GM23338 (cell line): Measurements from ENCODE around the gene TOM1.

ENCODE experiments used
- CREB1 ChIP-seq: fragments of 250-450 bp; sonication (Bioruptor Pico); IDR thresholded peaks from 2 replicates; pipeline ENCODE4 v1.5.0; 2020; ENCODE audit warnings: low read depth, mild to moderate bottlenecking, moderate library complexity
- EZH2 ChIP-seq: fragments of 200-600 bp; sonication (generic); IDR thresholded peaks from one replicate; pipeline ENCODE4 v1.8.0; 2017; ENCODE audit warnings: antibody characterized with exemption, mild to moderate bottlenecking, low read depth; ENCODE audit not compliant: unreplicated experiment
- EZH2phosphoT487 ChIP-seq: fragments of 200-600 bp; sonication (generic); IDR thresholded peaks from one replicate; pipeline ENCODE4 v1.8.1; 2018; ENCODE audit warnings: antibody characterized with exemption; ENCODE audit not compliant: unreplicated experiment
- JUNB ChIP-seq: IDR thresholded peaks from one replicate; pipeline ENCODE4 v1.6.1; 2016; ENCODE audit warnings: antibody characterized with exemption; ENCODE audit not compliant: unreplicated experiment
- POLR2AphosphoS5 ChIP-seq: IDR thresholded peaks from 2 replicates; pipeline ENCODE4 v1.6.1; 2016; ENCODE audit warnings: antibody characterized with exemption, low read depth
- STAT1 ChIP-seq: IDR thresholded peaks from one replicate; pipeline ENCODE4 v1.6.1; 2016; ENCODE audit warnings: antibody characterized with exemption; ENCODE audit not compliant: unreplicated experiment
- ZNF331 ChIP-seq: fragments of 250-450 bp; sonication (Bioruptor Pico); IDR thresholded peaks from 2 replicates; pipeline ENCODE4 v1.5.0; 2020; ENCODE audit warnings: low read depth, mild to moderate bottlenecking, moderate library complexity
- TF ChIP-seq, protein P1 (sequence below), 2 experiments: fragments of 200-600 bp in 1 of 2; sonication (generic) in 1 of 2; conservative IDR thresholded peaks; 2 replicates each; pipeline versions ENCODE4 v1.5.1 to v1.6.1; 2016 to 2017; ENCODE audit warnings: antibody characterized with exemption in 2 of 2, low read depth in 2 of 2, mild to moderate bottlenecking in 2 of 2, moderate library complexity in 1 of 2
- TF ChIP-seq, protein P2 (sequence below): IDR thresholded peaks from one replicate; pipeline ENCODE4 v1.6.1; 2018; ENCODE audit warnings: antibody characterized with exemption; ENCODE audit not compliant: unreplicated experiment

DNA sequence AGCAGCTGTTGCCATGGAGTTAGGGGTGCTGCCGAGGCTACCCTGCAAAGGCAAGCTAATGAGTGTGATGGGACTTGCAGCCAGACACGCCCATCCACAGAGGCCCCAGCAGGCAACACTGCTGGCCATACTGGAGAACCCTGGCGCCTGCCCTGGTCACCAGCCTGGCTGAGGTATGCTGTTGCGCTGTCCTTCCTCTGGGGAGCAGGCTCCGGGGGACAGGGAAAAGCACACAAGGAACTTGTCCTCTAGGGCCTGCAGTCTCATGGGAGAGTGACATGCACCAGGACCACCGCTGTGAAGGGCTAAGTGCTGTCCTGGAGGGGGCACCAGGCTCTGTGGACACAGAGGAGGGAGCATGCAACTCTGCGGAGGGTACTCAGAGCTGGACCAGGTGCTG, 35.8 kb downstream of the TOM1 start:
- TF ChIP-seq EZH2: no peak
- TF ChIP-seq, protein P1, sequence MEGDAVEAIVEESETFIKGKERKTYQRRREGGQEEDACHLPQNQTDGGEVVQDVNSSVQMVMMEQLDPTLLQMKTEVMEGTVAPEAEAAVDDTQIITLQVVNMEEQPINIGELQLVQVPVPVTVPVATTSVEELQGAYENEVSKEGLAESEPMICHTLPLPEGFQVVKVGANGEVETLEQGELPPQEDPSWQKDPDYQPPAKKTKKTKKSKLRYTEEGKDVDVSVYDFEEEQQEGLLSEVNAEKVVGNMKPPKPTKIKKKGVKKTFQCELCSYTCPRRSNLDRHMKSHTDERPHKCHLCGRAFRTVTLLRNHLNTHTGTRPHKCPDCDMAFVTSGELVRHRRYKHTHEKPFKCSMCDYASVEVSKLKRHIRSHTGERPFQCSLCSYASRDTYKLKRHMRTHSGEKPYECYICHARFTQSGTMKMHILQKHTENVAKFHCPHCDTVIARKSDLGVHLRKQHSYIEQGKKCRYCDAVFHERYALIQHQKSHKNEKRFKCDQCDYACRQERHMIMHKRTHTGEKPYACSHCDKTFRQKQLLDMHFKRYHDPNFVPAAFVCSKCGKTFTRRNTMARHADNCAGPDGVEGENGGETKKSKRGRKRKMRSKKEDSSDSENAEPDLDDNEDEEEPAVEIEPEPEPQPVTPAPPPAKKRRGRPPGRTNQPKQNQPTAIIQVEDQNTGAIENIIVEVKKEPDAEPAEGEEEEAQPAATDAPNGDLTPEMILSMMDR (conservative IDR thresholded peaks at IDR 0.05; ENCODE audit: low read depth in 2 of 2): 0 out of 4 replicates have a peak, but pooled peaks of 1 of the 2 experiments have one; percentile 7
- no peak for TF ChIP-seq POLR2AphosphoS5
- TF ChIP-seq, protein P2, sequence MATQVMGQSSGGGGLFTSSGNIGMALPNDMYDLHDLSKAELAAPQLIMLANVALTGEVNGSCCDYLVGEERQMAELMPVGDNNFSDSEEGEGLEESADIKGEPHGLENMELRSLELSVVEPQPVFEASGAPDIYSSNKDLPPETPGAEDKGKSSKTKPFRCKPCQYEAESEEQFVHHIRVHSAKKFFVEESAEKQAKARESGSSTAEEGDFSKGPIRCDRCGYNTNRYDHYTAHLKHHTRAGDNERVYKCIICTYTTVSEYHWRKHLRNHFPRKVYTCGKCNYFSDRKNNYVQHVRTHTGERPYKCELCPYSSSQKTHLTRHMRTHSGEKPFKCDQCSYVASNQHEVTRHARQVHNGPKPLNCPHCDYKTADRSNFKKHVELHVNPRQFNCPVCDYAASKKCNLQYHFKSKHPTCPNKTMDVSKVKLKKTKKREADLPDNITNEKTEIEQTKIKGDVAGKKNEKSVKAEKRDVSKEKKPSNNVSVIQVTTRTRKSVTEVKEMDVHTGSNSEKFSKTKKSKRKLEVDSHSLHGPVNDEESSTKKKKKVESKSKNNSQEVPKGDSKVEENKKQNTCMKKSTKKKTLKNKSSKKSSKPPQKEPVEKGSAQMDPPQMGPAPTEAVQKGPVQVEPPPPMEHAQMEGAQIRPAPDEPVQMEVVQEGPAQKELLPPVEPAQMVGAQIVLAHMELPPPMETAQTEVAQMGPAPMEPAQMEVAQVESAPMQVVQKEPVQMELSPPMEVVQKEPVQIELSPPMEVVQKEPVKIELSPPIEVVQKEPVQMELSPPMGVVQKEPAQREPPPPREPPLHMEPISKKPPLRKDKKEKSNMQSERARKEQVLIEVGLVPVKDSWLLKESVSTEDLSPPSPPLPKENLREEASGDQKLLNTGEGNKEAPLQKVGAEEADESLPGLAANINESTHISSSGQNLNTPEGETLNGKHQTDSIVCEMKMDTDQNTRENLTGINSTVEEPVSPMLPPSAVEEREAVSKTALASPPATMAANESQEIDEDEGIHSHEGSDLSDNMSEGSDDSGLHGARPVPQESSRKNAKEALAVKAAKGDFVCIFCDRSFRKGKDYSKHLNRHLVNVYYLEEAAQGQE: no peak
- TF ChIP-seq EZH2phosphoT487: no peak
- TF ChIP-seq STAT1: no peak
- TF ChIP-seq ZNF331 (CRISPR knock-in tag): no peak
- TF ChIP-seq JUNB: no peak
- no peak for TF ChIP-seq CREB1 (CRISPR knock-in tag)
